ENCODE measurements around the gene AKR1B1. TPM values are rescaled to one million over a fixed set of nuclear protein-coding genes. Genes with fewer than 3 reads are reported as not detected.

The AKR1B1 gene
- total RNA-seq, 1 donor from 2014 or later, result 138 TPM

- Mint-ChIP-seq H3K9me3 (no peaks in the 10 kb centered on the region), H3K27me3 (no peaks in the 10 kb centered on the region)
Measured at GRCh38 chr7:134428942-134429341, 30.0 kb downstream of the AKR1B1 start.

GRCh38 chr7:134427896-134428295, 31.0 kb downstream of the AKR1B1 start:
- no peak for DNase-seq (ENCODE audit: extremely low spot score, unreplicated experiment)
- no peak overlapping the region for H3K4me3 Mint-ChIP-seq
- H3K27me3 Mint-ChIP-seq, result no peaks in the 10 kb centered on the region
- no peak overlapping the region for H3K27ac Mint-ChIP-seq
- no peak for TF ChIP-seq CTCF (conservative IDR thresholded peaks at IDR 0.05)
- H3K9me3 Mint-ChIP-seq, result no peaks in the 10 kb centered on the region
- no peaks in the 10 kb centered on the region for H3K36me3 Mint-ChIP-seq
- peaks cover 6% of the 10 kb centered on the region for H3K4me1 Mint-ChIP-seq (ENCODE audit: unreplicated experiment)

More at GRCh38 chr7:134428942-134429341, 30.0 kb downstream of the AKR1B1 start:
- TF ChIP-seq CTCF (conservative IDR thresholded peaks at IDR 0.05), result no peak
- no peak overlapping the region for H3K4me3 Mint-ChIP-seq
- DNase-seq (ENCODE audit: extremely low spot score, unreplicated experiment), result no peak
- H3K36me3 Mint-ChIP-seq, result no peaks in the 10 kb centered on the region
- H3K4me1 Mint-ChIP-seq (ENCODE audit: unreplicated experiment), result peaks cover 7% of the 10 kb centered on the region
- no peak overlapping the region for H3K27ac Mint-ChIP-seq

GRCh38 chr7:134425777-134426176, 33.1 kb downstream of the AKR1B1 start:
- no peak overlapping the region for H3K27ac Mint-ChIP-seq
- peaks cover under 1% of the 10 kb centered on the region for H3K27me3 Mint-ChIP-seq
- DNase-seq (ENCODE audit: extremely low spot score, unreplicated experiment), result no peak
- no peaks in the 10 kb centered on the region for H3K36me3 Mint-ChIP-seq
- H3K9me3 Mint-ChIP-seq, result peaks cover under 1% of the 10 kb centered on the region
- H3K4me1 Mint-ChIP-seq (ENCODE audit: unreplicated experiment), result peaks cover 2% of the 10 kb centered on the region
- no peak overlapping the region for H3K4me3 Mint-ChIP-seq
- no peak for TF ChIP-seq CTCF (conservative IDR thresholded peaks at IDR 0.05)

GRCh38 chr7:134422638-134423037, 36.3 kb downstream of the AKR1B1 start:
- no peak overlapping the region for H3K4me3 Mint-ChIP-seq
- no peak for TF ChIP-seq CTCF (conservative IDR thresholded peaks at IDR 0.05)
- H3K27ac Mint-ChIP-seq, result no peak overlapping the region
- peaks cover 4% of the 10 kb centered on the region for H3K9me3 Mint-ChIP-seq
- no peaks in the 10 kb centered on the region for H3K36me3 Mint-ChIP-seq
- no peak for DNase-seq (ENCODE audit: extremely low spot score, unreplicated experiment)
- peaks cover 4% of the 10 kb centered on the region for H3K27me3 Mint-ChIP-seq
- peaks cover 10% of the 10 kb centered on the region for H3K4me1 Mint-ChIP-seq (ENCODE audit: unreplicated experiment)

GRCh38 chr7:134422008-134422407, 36.9 kb downstream of the AKR1B1 start:
- Mint-ChIP-seq H3K27me3 (peaks cover 4% of the 10 kb centered on the region), H3K36me3 (no peaks in the 10 kb centered on the region), H3K4me1 (ENCODE audit: unreplicated experiment) (peaks cover 10% of the 10 kb centered on the region), H3K27ac (no peak overlapping the region), H3K9me3 (peaks cover 4% of the 10 kb centered on the region), H3K4me3 (no peak overlapping the region)
- no peak for TF ChIP-seq CTCF (conservative IDR thresholded peaks at IDR 0.05)
- DNase-seq (ENCODE audit: extremely low spot score, unreplicated experiment), result no peak

Data from type B pancreatic cell (in vitro differentiated cells).